HUES64 (cell line): Measurements from ENCODE around the gene BCR.
A peak's percentile ranks its signal among the peaks of the same experiment; 100 is the strongest.

ENCODE experiments used
- H3K27ac ChIP-seq: 2 replicates; pipeline ENCODE4 v1.7.0; 2013; ENCODE audit warnings: low read depth, low read length, inconsistent platforms
- H3K27me3 ChIP-seq: 2 replicates; pipeline ENCODE4 v1.6.1; 2013; ENCODE audit warnings: mild to moderate bottlenecking, low read length; ENCODE audit not compliant: insufficient read depth
- H3K36me3 ChIP-seq: 2 replicates; pipeline ENCODE4 v1.6.1; 2013; ENCODE audit warnings: mild to moderate bottlenecking, low read length; ENCODE audit not compliant: insufficient read depth
- H3K4me1 ChIP-seq: 2 replicates; pipeline ENCODE4 v1.6.1; 2013; ENCODE audit warnings: mild to moderate bottlenecking, low read length, moderate library complexity; ENCODE audit not compliant: insufficient read depth
- H3K4me3 ChIP-seq: 2 replicates; pipeline ENCODE4 v1.5.1; 2013; ENCODE audit warnings: mild to moderate bottlenecking, low read length, moderate library complexity
- H3K9ac ChIP-seq: 2 replicates; pipeline ENCODE4 v1.6.1; 2013; ENCODE audit warnings: mild to moderate bottlenecking, low read depth, low read length
- H3K9me3 ChIP-seq: 2 replicates; pipeline ENCODE4 v1.6.1; 2013; ENCODE audit warnings: low read depth, low read length; ENCODE audit not compliant: insufficient read depth
- WGBS: fragments of 150-250, 120-280 bp; methylation state at CpG from one replicate; pipeline ENCODE4 v1.1.7; 2013; ENCODE audit warnings: missing lambda C conversion rate; 5-methylcytosine and 5-hydroxymethylcytosine counted together

BCR gene

DNA sequence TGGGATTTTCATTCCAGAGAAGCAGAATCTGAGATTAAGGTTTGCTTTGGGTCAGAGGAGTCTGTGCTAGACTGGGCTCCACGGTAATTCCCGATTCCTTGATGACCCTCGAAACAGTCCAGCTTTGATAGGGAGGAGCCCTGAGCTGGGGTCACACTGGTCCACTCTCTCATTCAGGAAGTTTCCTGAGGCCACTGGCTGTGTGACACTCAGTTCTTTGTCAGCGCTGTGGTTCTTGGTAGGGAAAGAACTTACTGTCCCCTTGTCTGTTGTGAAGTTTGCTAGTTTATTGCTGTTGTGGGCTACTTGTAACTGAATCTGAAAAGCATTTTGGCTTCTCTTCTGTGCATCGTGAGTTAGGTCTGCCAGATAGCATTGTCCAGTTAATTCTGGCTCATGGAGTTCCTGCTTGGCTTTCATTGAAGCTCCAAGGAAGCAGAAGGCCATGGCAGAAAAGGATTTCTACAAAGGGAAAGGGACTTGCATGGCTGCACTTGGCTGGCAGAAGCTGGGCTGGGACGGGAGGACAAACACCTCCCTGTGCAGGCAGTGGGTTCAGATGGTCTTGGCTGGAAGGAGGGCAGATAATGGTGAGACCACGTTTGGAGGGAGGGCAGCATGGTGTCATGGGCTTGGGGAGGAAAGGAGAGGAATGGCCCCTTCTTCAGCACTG, 23.3 kb downstream of the BCR start:
- H3K4me3 ChIP-seq = no peak overlapping the region
- H3K27me3 ChIP-seq = no peaks in the 10 kb centered on the region
- H3K9me3 ChIP-seq = no peaks in the 10 kb centered on the region
- H3K27ac ChIP-seq = no peak overlapping the region
- peaks cover 12% of the 10 kb centered on the region for H3K36me3 ChIP-seq
- peaks cover 11% of the 10 kb centered on the region; the same call in 1 of the 2 replicates for H3K4me1 ChIP-seq
- no peak overlapping the region; the same call in 1 of the 2 replicates for H3K9ac ChIP-seq
- WGBS = 92% methylated on average over 7 of the region's 7 CpGs

DNA sequence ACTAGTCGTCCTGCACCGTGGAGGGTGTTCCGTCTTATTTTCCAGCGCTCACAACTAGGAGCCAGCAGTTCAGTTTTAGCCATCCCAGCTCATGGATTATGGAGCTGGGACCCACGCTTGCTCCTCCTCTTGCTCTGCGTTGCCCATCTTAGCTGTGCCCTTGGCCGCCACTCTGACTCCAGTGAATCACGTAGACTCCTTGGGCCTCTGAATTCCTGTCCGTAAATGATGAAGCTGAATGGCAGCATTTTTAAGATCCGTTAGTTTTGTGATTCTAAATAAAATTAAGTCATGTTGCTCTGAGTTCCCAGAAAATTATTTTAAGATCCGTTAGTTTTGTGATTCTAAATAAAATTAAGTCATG, 23.8 kb downstream of the BCR start:
- Histone ChIP-seq H3K36me3 (peaks cover 12% of the 10 kb centered on the region), H3K9me3 (no peaks in the 10 kb centered on the region), H3K4me3 (no peak overlapping the region), H3K9ac (no peak overlapping the region), H3K27ac (no peak overlapping the region), H3K27me3 (no peaks in the 10 kb centered on the region), H3K4me1 (peaks cover 8% of the 10 kb centered on the region; the same call in 1 of the 2 replicates)
- 95% methylated on average over 11 of the region's 11 CpGs for WGBS

DNA sequence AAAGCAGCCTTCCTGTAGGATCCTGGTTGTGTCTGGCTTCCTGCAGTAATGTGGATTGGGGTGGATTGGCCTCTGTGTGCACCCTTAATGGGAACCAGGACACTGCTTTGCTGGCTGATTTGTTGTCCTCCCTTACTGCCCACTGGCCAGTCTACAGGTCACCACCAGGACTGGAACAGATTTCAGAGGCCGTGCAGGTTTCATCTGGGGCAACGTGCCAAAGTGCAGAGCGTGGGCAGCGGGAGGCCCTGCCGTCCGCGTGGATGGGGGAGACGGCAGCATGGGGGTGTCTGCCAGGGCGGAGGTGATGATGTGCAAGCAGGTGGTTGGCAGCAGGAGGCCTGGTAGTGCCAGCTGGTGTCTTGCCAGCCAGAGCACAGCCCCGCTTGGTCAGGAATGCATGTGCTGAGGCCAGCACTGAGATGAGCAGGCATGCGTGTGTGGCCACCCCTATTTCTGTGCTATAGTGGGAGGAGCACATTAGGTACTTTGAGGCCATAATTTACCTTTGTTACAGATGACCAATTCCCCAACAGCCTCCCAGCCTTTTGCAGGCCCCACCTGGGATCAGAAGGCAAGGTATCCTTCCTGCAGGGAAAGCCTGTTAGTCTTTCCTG, 24.3 kb downstream of the BCR start:
- no peak overlapping the region for H3K27ac ChIP-seq
- WGBS = 92% methylated on average over 11 of the region's 11 CpGs
- H3K4me1 ChIP-seq = peaks cover 5% of the 10 kb centered on the region; the same call in 1 of the 2 replicates
- H3K4me3 ChIP-seq = no peak overlapping the region
- H3K27me3 ChIP-seq = no peaks in the 10 kb centered on the region
- no peak overlapping the region; the same call in 1 of the 2 replicates for H3K9ac ChIP-seq
- peaks cover 12% of the 10 kb centered on the region for H3K36me3 ChIP-seq
- no peaks in the 10 kb centered on the region for H3K9me3 ChIP-seq

DNA sequence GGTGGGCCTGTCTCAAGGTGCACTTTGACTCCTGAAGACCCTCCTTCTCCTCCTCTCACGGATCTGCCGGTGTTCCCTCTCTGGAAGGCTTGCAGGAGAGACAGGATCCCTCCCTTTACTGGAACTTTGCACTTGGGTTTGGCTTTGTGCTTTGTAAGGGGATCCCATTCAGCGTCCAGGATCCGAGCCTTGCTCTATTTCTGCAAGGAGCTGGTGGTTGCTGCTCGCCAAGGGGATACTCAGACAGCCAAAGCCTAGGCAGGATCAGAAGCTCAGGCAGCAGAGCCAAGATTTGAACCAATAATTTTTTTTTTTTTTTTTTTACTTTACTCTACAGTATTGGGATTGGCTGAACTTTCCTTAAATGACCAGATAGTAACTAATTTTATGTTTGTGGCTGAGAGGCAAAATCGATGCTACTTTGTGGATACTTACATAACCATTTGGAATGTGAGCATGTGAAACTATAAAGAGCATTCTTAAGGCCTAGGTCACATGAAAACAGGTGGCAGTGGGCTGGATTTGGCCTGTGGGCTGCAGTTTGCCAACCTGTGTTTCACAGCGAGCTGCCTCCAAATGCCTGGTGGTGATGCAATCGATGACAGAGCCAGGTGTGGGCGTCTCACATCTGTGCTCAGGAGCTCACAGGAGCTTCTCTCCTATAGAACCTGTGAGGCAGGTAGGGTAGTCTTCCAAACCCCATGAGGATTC, 25.2 kb downstream of the BCR start:
- Histone ChIP-seq H3K4me3 (no peak overlapping the region), H3K9me3 (no peaks in the 10 kb centered on the region), H3K4me1 (peaks cover 5% of the 10 kb centered on the region; the same call in 1 of the 2 replicates), H3K27ac (0 out of 2 replicates have a peak overlapping the region, but pooled peaks have one; percentile 25), H3K9ac (no peak overlapping the region), H3K27me3 (no peaks in the 10 kb centered on the region), H3K36me3 (peaks cover 12% of the 10 kb centered on the region)
- 93% methylated on average over 9 of the region's 9 CpGs for WGBS

DNA sequence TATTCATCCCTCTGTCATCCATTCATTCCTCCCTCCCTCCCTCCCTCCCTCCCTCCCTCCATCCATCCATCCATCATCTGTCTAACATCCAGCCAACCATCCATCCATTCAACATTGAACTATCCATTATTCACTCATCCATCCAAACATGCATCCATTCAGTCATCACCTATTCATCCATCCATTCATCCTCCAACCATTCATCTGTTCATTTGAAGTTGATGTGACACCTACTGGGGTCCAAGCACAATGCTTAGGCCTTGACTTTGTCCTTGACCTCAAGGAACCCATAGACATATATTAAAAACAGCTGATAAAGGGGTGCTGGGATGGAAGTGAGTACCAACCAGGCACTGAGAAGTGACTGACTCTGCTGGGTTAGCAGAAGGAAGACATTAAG, 26.6 kb downstream of the BCR start:
- no peak overlapping the region for H3K27ac ChIP-seq
- H3K9me3 ChIP-seq = no peaks in the 10 kb centered on the region
- no peaks in the 10 kb centered on the region for H3K27me3 ChIP-seq
- H3K4me3 ChIP-seq = no peak overlapping the region
- H3K36me3 ChIP-seq = peaks cover 12% of the 10 kb centered on the region
- H3K4me1 ChIP-seq = peaks cover 7% of the 10 kb centered on the region; the same call in 1 of the 2 replicates
- no peak overlapping the region for H3K9ac ChIP-seq

DNA sequence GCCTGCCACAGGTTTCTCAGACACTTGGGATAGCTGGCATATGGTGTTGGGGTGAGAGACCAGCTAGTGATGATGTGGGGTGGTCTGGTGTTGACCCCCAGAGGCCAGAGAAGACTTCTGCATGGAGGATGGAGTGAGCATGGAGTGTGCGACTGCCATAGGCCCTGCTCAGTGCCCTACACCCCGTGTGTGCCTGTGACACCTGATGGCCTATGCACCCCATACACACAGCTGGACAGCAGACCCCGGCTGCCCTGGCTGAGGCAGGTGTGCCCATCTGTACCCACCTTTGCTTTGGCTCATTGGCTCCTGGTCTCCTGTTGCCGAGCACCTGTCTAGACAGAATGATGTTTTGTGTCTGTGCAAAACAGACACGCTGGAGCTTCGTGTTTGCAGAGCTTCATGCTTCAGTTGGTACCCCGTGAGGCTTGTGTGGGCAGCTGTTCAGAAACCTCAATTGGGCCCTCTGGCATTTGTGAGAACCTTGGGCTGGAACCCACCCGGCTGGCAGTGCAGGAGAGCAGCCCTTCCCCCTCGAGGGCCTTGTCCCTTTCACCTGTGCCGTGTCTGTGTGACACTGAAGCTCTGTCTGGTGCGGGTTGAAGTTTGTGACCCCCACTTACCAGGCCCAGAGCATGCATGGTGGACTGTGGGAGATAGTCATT, 27.6 kb downstream of the BCR start:
- no peaks in the 10 kb centered on the region for H3K9me3 ChIP-seq

DNA sequence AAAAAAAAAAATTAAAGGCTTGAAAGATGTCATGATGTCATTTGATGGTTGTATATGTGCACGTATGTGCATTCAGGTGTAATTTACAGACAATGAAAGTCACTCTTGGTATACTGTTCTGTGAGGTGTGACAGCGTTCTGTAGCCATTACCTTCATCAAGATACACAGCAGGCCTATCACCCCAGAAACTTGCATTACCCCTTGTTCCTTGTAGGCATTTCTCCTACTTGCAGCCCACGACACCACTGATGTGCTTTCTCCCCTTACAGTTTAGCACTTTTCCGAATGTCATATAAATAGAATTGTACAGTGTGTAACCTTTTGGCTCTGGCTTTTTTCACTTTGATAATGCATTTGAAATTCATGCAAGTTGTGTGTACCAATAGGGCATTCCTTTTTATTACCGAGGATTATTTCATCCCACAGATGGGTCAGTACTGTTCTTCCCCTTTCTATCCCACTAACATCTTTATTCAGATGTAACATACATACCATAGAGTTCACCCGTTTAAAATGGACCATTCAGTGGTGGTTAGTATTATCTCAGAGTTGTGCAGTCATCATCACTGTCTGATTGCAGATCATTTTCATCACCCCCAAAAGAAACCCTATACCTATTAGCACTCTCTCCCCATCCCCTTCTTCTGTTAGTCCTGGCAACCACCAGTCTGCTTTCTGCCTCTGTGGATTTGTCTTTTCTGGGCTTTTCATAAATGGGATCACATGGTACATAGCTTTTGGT, 30.3 kb downstream of the BCR start:
- Histone ChIP-seq H3K4me3 (no peak overlapping the region), H3K27me3 (no peaks in the 10 kb centered on the region), H3K36me3 (no peaks in the 10 kb centered on the region; the same call in none of the 2 replicates), H3K9ac (no peak overlapping the region), H3K4me1 (peaks cover 5% of the 10 kb centered on the region; the same call in 1 of the 2 replicates), H3K9me3 (no peaks in the 10 kb centered on the region), H3K27ac (no peak overlapping the region)
- WGBS = 95% methylated on average over 6 of the region's 6 CpGs

More for the DNA sequence above, 27.6 kb downstream of the BCR start:
- H3K27me3 ChIP-seq = no peaks in the 10 kb centered on the region
- no peak overlapping the region for H3K4me3 ChIP-seq
- peaks cover 11% of the 10 kb centered on the region for H3K36me3 ChIP-seq
- H3K9ac ChIP-seq = no peak overlapping the region
- 96% methylated on average over 11 of the region's 11 CpGs for WGBS
- no peak overlapping the region for H3K27ac ChIP-seq
- H3K4me1 ChIP-seq = peaks cover 7% of the 10 kb centered on the region; the same call in 1 of the 2 replicates

DNA sequence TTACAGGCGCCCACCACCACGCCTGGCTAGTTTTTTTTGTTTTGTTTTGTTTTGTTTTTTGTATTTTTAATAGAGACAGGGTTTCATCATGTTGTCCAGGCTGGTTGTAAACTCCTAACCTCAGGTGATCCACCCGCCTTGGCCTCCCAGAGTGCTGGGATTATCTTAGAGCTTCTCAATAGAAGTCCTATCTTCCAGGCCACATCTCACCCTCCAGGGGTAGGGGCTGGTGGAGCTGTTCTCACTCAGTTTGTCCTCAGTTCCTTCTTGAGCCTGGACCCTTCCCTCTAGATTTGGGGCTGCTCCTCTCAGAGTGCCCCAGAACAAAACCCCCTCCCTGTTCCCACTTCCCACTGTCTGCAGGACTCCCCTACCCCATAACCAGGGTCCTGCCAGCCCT, 31.3 kb downstream of the BCR start:
- no peak overlapping the region for H3K27ac ChIP-seq
- no peaks in the 10 kb centered on the region for H3K27me3 ChIP-seq
- H3K9me3 ChIP-seq = no peaks in the 10 kb centered on the region
- 91% methylated on average over 3 of the region's 3 CpGs for WGBS
- no peak overlapping the region for H3K9ac ChIP-seq
- H3K4me1 ChIP-seq = peaks cover 7% of the 10 kb centered on the region; the same call in 1 of the 2 replicates
- H3K36me3 ChIP-seq = no peaks in the 10 kb centered on the region; the same call in 1 of the 2 replicates
- no peak overlapping the region for H3K4me3 ChIP-seq

DNA sequence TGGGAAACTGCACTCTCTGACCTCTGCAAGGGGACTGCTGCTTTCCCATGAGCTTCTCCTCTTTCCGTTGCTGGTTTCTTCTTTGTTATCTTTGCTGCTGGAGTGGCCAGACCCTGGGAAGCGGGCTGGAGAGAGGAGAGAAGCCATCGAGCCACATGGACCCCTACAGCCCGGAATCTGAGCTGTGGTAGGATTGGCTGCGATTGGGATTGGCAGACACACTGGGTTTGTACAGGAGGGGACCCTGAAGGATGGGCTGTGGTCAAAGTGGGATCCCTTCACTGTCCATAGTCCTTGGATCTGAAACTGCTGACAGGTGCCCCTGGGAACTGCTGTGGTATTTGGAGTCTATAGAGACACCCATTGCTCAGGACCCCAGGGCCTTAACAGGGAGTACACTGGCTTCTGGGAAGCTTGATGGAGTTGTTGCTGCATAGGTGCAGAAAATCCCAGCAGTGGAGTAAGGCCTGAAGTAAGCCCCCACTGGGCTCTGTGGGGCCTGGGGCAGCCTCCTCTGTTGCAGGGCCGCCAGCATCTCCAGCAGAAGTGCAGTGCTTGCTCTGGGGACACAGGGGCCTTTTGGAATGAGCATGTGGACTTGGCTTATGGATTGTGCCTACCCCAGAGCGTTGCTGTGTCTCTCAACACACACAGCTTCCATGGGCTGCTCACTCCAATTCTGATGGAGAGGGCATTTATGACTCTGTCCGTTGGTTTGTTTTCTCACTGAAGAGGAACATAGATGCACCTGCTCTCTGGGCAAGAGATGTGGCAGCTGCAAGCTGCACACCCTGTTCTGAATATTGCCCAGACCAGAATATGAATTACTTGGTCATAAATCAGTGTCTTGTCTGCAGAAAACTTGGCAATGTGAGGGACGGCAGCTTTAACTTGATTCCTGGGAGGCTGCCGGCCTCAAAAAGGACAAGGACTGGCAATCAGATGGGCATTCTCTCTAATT, 32.0 kb downstream of the BCR start:
- Histone ChIP-seq H3K4me3 (no peak overlapping the region), H3K36me3 (no peaks in the 10 kb centered on the region), H3K9ac (no peak overlapping the region), H3K27me3 (no peaks in the 10 kb centered on the region), H3K4me1 (peaks cover 10% of the 10 kb centered on the region; the same call in 1 of the 2 replicates), H3K27ac (no peak overlapping the region), H3K9me3 (no peaks in the 10 kb centered on the region)
- 92% methylated on average over 10 of the region's 10 CpGs for WGBS
